T-helper 1 cell treated with Interleukin-12 subunit alpha and Interleukin-12 subunit beta and Interleukin-4 antibody, amounts not matched to agents 30 ng/mL and 1 ng/mL, for 36 hours (primary cell): ENCODE results near the gene TCHH. TPM values are rescaled to one million over a fixed set of nuclear protein-coding genes. Genes with fewer than 3 reads are reported as not detected.
"Not testable (repeated sequence)": the region's sequence is repeated elsewhere in the genome, so short reads cannot be mapped to it uniquely, and the experiment has no call there.

Experiments
- intact Hi-C: fragments of 100-400 bp; cut with micrococcal nuclease; formaldehyde crosslinking; loops from one replicate; pipeline ENCODE4 v1.15.1; 2024
- total RNA-seq: library from RNA; stranded (reverse); gene quantifications from 2 replicates; pipeline ENCODE4 v1.2.3, GENCODE V29; 2022

Gene TCHH
- total RNA-seq, 1 donor from 2014 or later: 0.07 TPM

GRCh38 chr1:152111515-152111968, 3.7 kb downstream of the TCHH start:
- intact Hi-C loops: loop anchor here (2.0 kb wide), 1 partner anchor 77 kb away; no protein-coding TSS in a partner anchor

DNA sequence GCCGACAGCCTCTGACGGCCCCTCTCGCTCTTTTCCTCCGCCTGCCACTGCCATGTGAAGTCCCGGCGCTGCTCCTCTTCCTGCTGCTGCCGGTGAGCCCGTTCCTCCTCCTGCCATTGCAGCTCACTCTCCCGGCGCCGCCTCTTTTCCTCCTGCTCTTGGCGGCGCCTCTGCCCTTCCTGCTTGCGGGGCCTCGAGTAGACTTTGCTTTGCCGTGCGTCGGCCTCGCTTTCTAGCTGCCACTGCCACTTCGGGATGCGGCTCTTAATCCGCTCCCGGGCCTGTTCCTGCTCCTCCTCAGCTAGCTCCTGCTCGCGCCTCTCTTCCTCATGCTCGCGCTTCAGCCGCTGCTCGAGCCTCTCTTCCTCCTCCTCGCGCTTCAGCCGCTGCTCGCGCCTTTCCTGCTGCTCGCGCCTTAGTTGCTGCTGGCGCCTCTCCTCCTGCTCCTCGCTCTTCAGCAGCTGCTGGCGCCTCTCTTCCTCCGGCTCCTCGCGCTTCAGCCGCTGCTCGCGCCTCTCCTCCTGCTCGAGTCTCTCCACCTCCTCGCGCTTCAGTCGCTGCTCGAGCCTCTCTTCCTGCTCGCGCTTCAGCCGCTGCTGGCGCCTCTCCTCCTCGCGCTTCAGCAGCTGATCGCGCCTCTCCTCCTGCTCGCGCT, 4.3 kb downstream of the TCHH start:
- intact Hi-C loops: loop anchor here (2.0 kb wide), 1 partner anchor 78 kb away; no protein-coding TSS in a partner anchor

DNA sequence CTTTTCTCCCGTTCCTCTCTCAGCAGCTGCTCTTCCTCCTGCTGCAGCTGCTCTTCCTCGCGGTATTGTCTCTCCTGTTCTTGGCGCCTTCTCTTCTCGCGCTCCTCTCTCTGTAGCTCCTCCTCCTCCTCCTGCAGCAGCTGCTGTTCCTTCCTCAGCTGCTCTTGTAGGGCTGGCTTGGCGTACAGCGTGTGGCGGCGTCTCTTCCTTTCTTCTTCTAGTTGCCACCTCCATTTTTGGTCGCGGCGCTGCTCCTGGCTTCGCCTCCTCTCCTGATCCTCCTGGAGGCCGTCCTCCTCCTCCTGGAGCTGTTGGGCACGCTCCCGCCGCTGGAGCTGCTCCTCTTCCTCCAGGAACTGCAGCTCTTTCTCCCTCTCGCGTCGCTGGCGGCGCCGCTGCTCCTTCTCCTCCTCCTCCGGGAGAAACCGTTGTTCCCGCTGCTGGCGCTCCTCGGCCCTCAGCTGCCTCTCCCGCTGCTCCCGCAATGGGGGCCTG, 4.8 kb downstream of the TCHH start:
- intact Hi-C loops: loop anchor here (2.0 kb wide), 1 partner anchor 78 kb away; no protein-coding TSS in a partner anchor

DNA sequence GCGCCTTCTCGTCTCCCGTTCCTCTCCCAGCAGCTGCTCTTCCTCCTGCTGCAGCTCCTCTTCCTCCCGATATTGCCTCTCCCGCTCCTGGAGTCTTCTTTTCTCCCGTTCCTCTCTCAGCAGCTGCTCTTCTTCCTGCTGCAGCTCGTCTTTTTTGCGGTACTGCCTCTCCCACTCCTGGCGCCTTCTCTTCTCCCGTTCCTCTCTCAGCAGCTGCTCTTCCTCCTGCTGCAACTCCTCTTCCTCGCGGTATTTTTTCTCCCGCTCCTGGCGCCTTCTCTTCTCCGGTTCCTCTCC, 5.3 kb downstream of the TCHH start:
- intact Hi-C loops: loop anchor here (2.0 kb wide), 1 partner anchor 79 kb away; no protein-coding TSS in a partner anchor

DNA sequence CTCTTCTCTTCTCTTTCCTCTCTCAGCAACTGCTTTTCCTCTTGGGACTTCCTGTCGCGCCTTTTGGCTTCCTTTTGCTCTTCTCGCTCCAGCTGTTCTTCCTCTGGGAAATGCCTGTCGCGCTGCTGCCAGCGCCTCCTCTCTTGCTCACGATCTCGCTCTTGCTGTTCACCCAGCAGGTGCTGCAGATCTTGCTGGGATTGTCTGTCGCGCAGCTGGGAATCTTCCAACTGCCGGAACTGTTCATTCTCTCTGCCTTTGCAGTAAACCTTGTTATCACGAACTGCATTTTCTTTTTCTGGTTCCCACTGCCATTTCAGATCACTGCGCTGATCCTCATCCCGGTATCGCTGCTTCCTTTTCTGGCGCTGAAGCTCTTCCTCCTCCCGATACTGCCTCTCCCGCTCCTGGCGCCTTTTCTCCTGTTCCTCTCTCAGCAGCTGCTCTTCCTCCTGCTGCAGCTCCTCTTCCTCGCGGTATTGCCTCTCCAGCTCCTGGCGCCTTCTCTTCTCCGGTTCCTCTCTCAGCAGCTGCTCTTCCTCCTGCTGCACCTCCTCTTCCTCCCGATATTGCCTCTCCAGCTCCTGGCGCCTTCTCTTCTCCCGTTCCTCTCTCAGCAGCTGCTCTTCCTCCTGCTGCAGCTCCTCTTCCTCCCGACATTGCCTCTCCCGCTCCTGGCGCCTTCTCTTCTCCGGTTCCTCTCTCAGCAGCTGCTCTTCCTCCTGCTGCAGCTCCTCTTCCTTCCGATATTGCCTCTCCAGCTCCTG, 5.8 kb downstream of the TCHH start:
- intact Hi-C loops: no loop called here

- intact Hi-C loops: no loop called here
Observed at GRCh38 chr1:152108882-152109222, 6.4 kb downstream of the TCHH start.

GRCh38 chr1:152107984-152108881, 7.0 kb downstream of the TCHH start:
- intact Hi-C loops: no loop called here

GRCh38 chr1:152107031-152107983, 7.9 kb downstream of the TCHH start:
- intact Hi-C loops: no loop called here

GRCh38 chr1:152104854-152105253, 10.4 kb downstream of the TCHH start:
- intact Hi-C loops: no loop called here

DNA sequence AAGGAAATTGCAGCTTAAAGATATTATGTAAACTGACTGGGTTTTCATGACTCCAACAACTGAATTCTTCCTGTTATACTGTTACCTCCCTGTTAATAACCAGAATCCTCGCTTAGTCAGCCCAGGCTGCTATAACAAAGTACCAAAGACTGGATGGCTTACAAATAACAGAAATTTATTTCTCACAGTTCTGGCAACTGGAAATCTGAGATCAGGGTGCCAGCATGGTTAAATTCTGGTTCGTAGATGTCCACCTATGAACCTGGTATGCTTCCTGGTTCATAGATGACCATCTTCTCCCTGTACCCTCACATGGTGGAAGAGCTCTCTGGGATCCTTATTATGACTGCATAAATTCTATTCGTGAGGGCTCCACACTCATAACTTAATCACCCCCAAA, 18.3 kb downstream of the TCHH start:
- intact Hi-C loops: no loop called here

DNA sequence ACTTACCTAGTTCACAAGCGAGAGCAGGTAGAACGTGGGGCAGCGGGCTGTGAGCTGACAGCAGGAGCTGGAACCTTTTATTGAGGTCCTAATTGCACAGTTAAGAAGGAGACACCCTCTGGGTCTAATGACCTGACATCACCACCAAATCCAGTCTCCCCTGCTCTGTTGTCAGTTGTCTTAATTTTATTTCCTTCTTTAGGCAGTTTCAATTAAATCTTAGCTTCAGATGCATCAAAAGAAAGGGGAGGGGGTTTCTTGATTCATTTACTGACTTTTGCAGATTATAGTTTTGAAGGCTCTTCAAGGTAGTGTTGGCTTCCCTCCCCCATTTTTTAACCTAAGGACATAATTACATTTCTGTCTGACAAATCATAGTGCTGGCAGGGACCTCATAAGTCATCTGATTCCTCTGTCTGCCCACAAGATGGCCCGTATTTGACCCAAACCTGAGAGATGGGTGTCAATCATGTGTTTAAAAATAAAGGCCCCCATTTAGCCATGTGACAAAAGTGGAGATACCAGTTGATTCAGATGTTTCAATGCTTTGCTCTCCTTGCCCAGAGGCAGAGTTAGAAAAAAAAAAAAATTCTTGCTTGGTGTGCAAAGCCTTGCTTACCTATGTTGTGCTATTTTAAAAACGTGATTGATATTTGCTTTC, 26.1 kb downstream of the TCHH start, which contains the start of gene TCHHL1:
Gene TCHHL1, minus strand, starts transcription at position 51 of the 661 bp plus-strand sequence. CDS start 921 bp downstream, outside the sequence.
- intact Hi-C loops: no loop called here

- intact Hi-C loops: no loop called here
Observed at GRCh38 chr1:152086760-152087159, 28.5 kb downstream of the TCHH start.

GRCh38 chr1:152084853-152085252, 30.4 kb downstream of the TCHH start:
- intact Hi-C loops: no loop called here

GRCh38 chr1:152081026-152081425, 34.2 kb downstream of the TCHH start:
- intact Hi-C loops: not testable (repeated sequence)

- intact Hi-C loops: not testable (repeated sequence)
Observed at GRCh38 chr1:152080494-152080893, 34.8 kb downstream of the TCHH start.

- intact Hi-C loops: no loop called here
Observed at GRCh38 chr1:152078831-152079441, 36.3 kb downstream of the TCHH start.

GRCh38 chr1:152072311-152072710, 42.9 kb downstream of the TCHH start:
- intact Hi-C loops: no loop called here

DNA sequence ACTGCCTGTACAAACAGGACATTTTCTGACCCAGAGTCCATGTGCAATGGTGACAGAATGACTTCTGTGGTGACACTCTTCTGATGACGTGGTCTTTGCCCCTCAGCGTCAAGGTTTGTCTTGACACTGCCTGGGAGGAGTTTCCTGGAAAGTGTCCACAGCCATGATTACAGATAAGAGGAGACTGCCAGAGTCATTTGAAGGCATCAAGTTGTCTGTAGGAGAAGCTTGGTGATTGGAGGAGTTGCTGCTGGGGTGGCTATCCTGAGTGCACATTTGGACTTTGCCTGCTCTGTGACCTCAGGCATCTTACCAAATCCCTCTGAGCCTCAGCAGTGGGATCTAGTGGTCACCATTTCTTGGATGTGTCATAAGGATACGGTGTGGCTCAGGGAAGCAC, 44.1 kb downstream of the TCHH start:
- intact Hi-C loops: no loop called here

DNA sequence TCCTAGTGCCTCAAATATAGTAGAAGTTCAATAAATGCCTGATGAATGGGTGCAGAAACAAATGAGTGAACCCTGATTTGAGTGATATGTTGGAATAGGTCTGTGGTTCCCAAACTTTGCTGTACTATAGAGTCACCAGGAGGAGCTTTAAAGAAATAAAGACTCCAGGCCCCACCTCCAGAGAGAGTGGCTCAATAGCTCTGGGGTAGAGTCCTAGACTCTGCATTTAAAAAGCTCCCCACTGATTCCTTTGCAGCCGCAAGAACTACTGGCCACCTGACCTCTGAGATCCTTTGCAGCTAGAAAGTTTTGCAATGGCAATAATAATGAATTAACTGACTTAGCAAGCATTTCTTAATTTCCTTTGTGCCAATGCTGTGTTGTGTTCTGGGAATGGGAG, 47.3 kb downstream of the TCHH start:
- intact Hi-C loops: no loop called here
